ENCODE data around the gene C16orf95.

The C16orf95 gene

GRCh38 chr16:87254296-87254695 lies 62.9 kb downstream of the C16orf95 start:
- Mint-ChIP-seq H3K4me3 (no peak overlapping the region), H3K27ac (no peak overlapping the region), H3K4me1 (ENCODE audit: low read depth) (no peaks in the 10 kb centered on the region), H3K27me3 (no peaks in the 10 kb centered on the region), H3K9me3 (no peaks in the 10 kb centered on the region), H3K36me3 (ENCODE audit: low read depth) (no peaks in the 10 kb centered on the region)
- no peak for DNase-seq

- Mint-ChIP-seq H3K36me3 (ENCODE audit: low read depth) (no peaks in the 10 kb centered on the region), H3K27ac (no peak overlapping the region), H3K9me3 (no peaks in the 10 kb centered on the region), H3K4me3 (no peak overlapping the region), H3K27me3 (no peaks in the 10 kb centered on the region), H3K4me1 (ENCODE audit: low read depth) (peaks cover 7% of the 10 kb centered on the region)
- no peak for DNase-seq
Measured at GRCh38 chr16:87253536-87253935, 63.7 kb downstream of the C16orf95 start.

Measured in activated T-cell treated with anti-CD3 and anti-CD28 coated beads, Interleukin-2, amount 50 U/mL, for 24 hours (primary cell).